AML-193 (cell line): ENCODE data around the gene PLSCR1.
"Not testable (repeated sequence)": the region's sequence is repeated elsewhere in the genome, so short reads cannot be mapped to it uniquely, and the experiment has no call there.

ENCODE experiments used
- DNase-seq, 2 experiments: peaks; one replicate each; lab custom pipeline; 2025; lab: John Stamatoyannopoulos, UW

The PLSCR1 gene

DNA sequence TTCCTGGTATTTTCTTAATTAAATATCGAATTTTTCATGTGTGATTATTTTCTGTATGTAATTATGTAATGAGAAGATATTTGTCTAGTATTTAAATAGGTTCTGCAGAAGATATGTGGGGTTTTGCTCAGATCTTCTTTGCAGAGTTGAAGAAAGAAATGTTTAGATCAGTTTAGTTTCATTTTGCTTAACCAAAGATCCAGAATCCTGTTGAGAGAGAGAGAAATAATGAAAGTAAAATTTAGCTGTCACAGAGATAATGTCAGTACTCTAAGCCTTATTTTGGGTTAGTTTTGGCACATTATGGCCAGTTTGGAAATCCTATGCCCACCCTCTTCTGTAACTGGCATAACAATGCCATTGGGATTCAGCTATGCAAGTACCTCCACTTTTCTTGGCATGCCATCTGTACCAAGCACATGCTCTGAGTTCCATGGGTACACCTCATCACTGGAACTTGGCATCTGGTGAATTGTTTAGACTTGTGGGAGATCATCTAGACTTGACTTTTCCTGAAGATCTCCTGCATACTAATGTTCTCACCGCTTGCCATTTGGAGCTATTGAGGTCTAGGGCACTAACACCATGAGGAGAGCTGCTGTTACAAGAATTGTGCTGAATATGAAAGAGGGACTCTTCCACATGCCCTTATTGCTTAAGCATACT lies 30.9 kb downstream of the PLSCR1 start:
- DNase-seq = no peak

DNA sequence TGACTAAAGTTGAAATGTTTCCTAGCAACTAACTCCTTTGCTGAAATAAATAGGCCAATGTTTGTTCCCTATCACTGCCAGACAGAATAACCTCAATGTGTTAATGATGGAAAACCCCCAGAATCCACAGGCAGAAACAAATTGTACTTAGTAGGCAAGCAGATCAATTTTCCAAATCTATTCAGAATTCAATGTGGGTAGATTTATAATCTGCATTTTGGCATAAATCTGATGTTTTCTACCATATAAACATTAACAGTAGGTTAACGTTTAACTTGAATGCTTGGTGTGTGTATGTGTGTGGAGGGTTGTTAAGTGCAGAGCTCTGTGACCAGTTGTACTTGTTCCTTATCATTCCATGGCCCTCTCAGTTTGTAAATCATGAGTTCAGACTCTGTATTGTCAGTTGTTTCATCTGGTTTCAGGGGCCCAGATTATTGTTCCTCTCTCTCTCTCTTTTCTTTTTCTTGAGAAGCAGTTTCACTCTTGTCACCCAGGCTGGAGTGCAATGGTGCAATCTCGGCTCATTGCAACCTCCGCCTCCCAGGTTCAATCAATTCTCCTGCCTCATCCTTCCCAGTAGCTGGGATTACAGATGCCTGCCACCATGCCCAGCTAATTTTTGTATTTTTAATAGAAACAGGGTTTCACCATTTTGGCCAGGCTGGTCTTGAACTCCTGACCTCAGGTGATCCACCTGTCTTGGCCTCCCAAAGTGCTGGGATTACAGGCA lies 32.8 kb downstream of the PLSCR1 start:
- no peak for DNase-seq

DNA sequence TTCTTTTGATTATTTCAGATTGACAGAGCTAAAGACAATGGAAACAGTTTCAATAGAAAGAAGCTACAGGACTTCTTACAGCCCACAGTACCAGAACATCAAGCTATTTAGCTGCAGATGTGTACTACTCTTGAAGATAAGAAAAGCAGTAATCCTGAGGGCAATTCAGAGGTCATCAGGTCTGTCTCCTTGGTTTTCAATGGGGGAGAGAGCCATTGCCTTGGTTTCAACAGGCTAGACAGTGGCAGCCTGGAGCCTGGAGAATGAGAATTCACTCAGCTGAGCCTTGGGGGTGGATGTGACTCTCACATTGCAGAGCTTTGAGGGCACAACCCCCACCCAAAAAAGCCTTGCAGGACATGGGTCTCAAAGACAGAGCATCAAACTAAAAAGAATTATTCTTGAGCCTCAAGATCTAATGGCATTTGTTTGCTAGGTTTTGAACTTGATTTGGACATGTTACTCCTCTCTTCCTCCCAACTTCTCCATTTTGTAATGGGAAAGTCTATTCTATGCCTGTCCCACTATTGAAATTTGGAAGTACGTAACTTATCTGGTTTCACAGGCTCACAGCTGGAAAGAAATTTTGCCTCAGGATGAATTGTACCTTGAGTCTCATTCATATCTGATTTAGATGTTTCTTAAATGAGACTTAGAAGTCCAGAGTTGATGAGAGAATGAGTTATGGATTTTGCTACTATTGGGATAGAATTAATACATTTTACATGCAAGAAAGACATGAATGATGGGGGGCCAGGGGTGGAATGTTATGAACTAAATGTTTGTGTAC lies 36.9 kb downstream of the PLSCR1 start:
- DNase-seq = no peak

- DNase-seq = no peak
These were observed 38.9 kb downstream of the PLSCR1 start for GRCh38 chr3:146505516-146505915.

- DNase-seq = no peak
These were observed 39.8 kb downstream of the PLSCR1 start for GRCh38 chr3:146504498-146505197.

DNA sequence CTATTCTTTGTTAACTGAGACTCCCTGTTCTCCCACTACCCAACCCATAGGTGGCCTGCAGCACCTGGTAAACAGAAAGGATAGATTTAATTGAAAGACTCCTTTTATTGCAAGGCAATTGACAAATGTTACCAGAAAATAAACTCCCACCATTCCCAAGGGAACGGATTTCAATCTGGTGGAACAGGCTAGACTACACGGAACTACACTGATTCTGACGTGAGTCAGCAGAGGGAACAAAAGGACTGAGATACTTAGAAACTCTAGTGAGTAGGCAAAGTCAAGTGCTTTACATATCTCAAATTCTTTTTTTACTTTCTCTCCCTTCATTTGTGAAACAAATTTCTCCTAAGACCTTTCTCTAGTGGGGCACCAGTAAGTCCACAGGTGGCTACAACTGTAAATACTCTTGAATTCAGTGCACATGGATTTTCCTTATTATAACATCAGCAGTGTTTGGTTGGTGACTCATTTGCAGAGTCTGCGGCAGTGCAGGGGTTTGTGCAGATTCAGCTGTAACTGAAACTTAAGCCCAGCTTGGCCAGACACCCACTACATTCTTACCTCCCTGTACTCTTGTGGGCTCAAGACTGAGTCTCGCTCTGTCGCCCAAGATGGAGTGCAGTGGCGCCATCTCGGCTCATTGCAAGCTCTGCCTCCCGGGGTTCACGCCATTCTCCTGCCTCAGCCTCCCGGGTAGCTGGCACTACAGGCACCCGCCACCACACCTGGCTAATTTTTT lies 40.8 kb downstream of the PLSCR1 start:
- DNase-seq = no peak

DNA sequence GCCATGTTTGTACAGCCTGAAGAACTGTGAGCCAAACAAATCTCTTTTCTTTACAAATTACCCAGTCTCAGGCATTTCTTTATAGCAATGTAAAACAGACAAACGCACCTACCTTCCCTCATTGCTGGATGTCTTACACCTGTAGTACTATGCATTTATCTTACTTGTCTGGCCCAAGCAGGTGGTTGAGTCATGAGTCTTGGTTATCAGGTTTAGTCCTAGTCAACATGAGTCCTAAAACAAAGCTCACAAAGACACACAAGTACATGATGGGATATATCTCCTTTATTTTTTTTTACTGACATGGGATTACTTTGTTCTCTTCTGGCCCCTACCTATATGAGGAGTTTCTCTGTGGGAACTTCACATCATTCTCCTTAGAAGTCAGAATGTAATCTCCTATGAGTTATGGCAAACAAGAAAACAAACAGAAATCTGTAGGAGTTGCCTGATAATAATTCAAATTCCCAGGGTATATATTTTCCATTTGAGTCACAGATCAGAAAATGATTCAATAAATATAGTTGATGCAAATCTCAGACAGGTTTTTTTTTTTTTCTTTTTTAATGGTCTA lies 41.4 kb downstream of the PLSCR1 start:
- no peak for DNase-seq

DNA sequence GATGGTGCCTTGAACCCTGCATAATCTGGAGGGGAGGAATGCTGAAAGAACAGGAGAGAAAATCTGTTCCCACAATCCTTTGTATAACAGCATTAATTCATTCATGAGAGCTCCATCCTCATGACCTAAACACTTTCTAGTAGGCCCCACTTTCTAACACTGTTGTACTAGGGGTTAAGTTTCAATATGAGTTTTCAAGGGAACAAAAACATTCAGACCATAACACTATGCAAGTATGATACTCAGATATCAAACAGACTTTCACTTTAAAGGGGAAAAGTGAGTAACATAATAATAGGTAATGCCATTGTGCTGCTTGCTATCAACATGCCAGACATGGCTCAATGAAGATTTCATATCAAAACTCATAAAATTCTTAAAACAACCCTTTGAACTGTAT lies 42.7 kb downstream of the PLSCR1 start:
- DNase-seq = no peak

DNA sequence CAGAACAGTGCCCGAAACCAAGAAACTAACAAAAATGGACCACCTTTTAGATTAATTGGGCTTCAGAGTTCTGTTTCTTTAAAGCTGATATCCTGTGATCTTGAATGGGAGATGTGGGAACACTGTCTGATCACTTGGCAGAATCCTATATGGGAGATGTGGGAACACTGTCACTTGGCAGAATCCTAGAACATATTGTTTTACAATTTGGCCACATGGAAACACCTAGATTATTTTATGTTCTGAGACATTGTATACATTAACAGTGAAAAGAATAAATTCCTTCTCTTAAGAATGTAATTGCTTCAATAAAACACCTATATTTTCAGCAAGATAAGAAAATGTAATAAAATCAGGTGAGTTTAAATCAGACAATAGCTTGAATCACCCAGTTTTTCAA lies 44.7 kb downstream of the PLSCR1 start:
- no peak for DNase-seq

GRCh38 chr3:146498002-146498736 lies 46.2 kb downstream of the PLSCR1 start:
- DNase-seq = no peak

GRCh38 chr3:146497145-146497843 lies 47.1 kb downstream of the PLSCR1 start:
- DNase-seq = not testable (repeated sequence)

DNA sequence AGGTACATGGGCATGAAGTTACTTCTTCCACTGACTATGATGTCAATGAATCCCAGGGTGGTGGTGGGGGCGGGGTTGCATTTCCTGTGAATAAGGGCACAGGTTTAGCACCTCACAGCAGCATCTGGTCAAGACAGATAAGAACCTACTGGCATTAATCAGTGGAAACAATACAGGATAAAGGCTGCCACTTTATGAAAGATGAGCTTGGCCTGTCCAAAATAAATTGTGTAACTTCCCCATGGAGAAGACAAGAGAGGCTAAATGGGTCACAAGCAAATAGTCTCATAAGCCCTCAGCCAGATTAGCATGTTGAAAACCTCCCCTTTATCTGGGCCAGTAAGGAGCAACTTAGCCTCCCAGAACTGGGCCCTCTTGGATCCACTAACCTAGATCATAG lies 47.7 kb downstream of the PLSCR1 start:
- no peak for DNase-seq

- DNase-seq = no peak
These were observed 48.2 kb downstream of the PLSCR1 start for GRCh38 chr3:146496251-146496650.

DNA sequence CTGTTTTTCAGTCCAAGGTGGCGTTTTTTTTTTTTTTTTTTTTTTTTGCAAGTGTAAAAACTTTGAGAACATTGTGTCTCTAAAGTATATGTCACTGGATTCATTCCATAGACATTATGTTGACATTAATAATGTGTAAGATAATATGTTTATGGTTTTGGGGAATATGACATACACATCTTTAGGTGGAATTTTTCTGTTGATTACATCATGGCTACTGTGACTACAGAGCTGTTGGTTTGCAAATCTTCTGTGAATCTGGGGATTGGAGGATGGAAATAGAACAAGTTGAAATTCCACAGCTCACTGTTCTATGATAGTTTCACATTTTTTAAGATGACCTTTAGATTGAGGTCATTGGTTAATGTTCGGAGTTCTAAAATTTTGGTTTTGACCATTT lies 50.6 kb downstream of the PLSCR1 start:
- no peak for DNase-seq

GRCh38 chr3:146493221-146493620 lies 51.2 kb downstream of the PLSCR1 start:
- no peak for DNase-seq

- DNase-seq = no peak
These were observed 53.1 kb downstream of the PLSCR1 start for GRCh38 chr3:146491303-146491702.

- no peak for DNase-seq
These were observed 59.1 kb downstream of the PLSCR1 start for GRCh38 chr3:146485297-146485696.

GRCh38 chr3:146476094-146476740 lies 68.2 kb downstream of the PLSCR1 start:
- no peak for DNase-seq

- DNase-seq = not testable (repeated sequence)
These were observed 69.4 kb downstream of the PLSCR1 start for GRCh38 chr3:146474976-146475375.
